ENCODE results near the gene SURF2. TPM values are rescaled to one million over a fixed set of nuclear protein-coding genes. Genes with fewer than 3 reads are reported as not detected.
"Not testable (repeated sequence)": the region's sequence is repeated elsewhere in the genome, so short reads cannot be mapped to it uniquely, and the experiment has no call there.

Gene SURF2
- 10 to 100 TPM in 2 of 3 donors, 1 to 10 TPM in 1; 8.7 to 15.0 (median 11.4) TPM for total RNA-seq
- long read RNA-seq, donor 1, transcript SURF2-201 (6 exons, 842 nt), result major isoform, 15 of 25 reads
- long read RNA-seq, donor 1, partial matches to known transcripts, result 6 of 25 reads
- long read RNA-seq, donor 1, other reads (novel, unspliced or antisense), result 4 of 25 reads
- long read RNA-seq, donor 2, transcript SURF2-201 (6 exons, 842 nt), result major isoform, 14 of 18 reads
- long read RNA-seq, donor 2, partial matches to known transcripts, result 3 of 18 reads
- long read RNA-seq, donor 2, other reads (novel, unspliced or antisense), result 1 of 18 reads

DNA sequence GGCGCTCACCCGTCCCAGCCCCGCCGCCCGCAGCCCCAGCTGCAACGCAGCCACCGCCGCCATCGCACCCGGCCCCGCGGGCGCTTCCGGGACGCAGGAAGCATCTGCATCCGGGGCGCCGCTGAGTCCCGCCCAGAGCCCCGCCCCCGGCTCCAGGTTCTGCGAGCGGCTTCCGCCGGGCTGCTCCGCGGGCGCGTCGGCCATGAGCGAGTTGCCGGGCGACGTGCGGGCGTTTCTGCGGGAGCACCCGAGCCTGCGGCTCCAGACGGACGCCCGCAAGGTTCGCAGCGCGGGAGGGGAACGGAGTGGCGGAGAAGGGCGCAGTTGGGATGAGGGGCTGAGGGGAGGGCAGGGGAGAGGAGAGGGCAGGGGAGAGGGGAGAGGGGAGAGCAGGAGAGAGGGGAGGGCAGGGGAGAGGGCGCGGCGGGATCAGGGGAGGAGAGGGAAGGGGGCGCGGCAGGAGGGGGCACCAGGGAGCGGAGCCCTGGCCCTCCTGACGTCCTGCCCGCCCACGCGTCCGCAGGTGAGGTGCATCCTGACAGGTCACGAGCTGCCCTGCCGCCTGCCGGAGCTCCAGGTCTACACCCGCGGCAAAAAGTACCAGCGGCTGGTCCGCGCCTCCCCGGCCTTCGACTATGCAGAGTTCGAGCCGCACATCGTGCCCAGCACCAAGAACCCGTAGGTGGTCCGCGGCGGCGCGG, at the start of gene SURF2, which contains the start of gene SURF1:
SURF2 (plus strand) TSS at position 160 of the 701 bp plus-strand sequence; CDS start at position 203, 43 bp downstream.
SURF1 (minus strand) TSS at position 97 of the 701 bp plus-strand sequence; CDS start at position 63, 34 bp downstream.
- H3K36me3 ChIP-seq (ENCODE audit: low read depth), result peaks cover 7% of the 10 kb centered on the region
- no peaks in the 10 kb centered on the region for H3K9me3 ChIP-seq
- ATAC-seq, result peak; percentile 95
- TF ChIP-seq, protein P1, sequence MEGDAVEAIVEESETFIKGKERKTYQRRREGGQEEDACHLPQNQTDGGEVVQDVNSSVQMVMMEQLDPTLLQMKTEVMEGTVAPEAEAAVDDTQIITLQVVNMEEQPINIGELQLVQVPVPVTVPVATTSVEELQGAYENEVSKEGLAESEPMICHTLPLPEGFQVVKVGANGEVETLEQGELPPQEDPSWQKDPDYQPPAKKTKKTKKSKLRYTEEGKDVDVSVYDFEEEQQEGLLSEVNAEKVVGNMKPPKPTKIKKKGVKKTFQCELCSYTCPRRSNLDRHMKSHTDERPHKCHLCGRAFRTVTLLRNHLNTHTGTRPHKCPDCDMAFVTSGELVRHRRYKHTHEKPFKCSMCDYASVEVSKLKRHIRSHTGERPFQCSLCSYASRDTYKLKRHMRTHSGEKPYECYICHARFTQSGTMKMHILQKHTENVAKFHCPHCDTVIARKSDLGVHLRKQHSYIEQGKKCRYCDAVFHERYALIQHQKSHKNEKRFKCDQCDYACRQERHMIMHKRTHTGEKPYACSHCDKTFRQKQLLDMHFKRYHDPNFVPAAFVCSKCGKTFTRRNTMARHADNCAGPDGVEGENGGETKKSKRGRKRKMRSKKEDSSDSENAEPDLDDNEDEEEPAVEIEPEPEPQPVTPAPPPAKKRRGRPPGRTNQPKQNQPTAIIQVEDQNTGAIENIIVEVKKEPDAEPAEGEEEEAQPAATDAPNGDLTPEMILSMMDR (IDR thresholded peaks at IDR 0.05), result no peak
- peak within 1 kb of the TSS; percentile 65 for H3K4me3 ChIP-seq
- intact Hi-C loops (cut with DNase I, micrococcal nuclease), result no loop called here
- DNase-seq, result peak; percentile 94 to 95 (median 95)
- peaks cover 20% of the 10 kb centered on the region for H3K4me1 ChIP-seq (ENCODE audit: low read depth)

DNA sequence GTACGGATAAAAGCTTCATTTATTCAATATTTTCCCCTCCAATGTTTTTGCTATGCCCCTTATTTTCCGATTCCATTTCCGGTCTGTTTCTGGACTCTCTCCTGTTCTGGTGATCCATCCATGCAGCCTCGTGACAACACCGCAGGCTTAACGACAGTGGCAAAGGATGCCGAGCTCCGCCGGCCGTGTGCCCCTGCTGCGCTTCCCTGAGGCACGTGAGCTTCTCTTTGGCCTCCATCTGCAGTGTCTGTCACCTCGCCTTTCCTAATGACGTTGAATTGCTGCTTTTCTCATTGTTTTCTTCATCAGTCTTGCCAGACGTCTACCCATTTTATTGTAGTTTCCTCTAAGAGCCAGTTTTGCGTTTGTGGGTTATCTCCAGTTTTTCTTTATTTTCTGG, 49.0 kb upstream of the SURF2 start:
- TF ChIP-seq, protein P1 (IDR thresholded peaks at IDR 0.05), result no peak
- H3K4me1 ChIP-seq (ENCODE audit: low read depth), result no peaks in the 10 kb centered on the region
- H3K4me3 ChIP-seq, result no peak overlapping the region
- intact Hi-C loops (cut with DNase I, micrococcal nuclease), result no loop called here
- no peaks in the 10 kb centered on the region for H3K36me3 ChIP-seq (ENCODE audit: low read depth)
- no peak for DNase-seq
- H3K9me3 ChIP-seq, result no peaks in the 10 kb centered on the region
- ATAC-seq, result no peak

DNA sequence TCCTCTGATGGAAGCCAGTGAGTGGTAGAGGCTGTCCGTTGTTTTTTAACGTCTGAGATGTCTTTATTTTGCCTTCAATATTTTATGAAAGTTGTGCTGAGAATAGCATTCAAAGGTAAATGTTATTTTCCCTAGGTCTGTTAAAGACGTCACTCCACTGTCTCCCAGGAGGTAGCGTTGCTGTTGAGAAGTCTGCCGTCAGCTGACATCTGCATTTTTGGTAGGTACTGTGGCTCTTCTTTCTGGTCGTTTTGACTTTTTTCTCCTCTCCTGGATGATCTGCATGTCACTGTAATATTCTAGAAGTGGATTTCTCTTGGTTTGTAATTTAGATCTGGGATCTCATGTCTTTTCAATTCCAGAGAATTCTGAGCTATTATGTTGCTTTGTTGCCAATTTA, 46.7 kb upstream of the SURF2 start:
- TF ChIP-seq, protein P1 (IDR thresholded peaks at IDR 0.05), result no peak
- Histone ChIP-seq H3K4me1 (ENCODE audit: low read depth) (no peaks in the 10 kb centered on the region), H3K4me3 (no peak overlapping the region), H3K9me3 (no peaks in the 10 kb centered on the region), H3K36me3 (ENCODE audit: low read depth) (no peaks in the 10 kb centered on the region)
- DNase-seq, result no peak
- no peak for ATAC-seq
- intact Hi-C loops (cut with DNase I, micrococcal nuclease), result no loop called here

DNA sequence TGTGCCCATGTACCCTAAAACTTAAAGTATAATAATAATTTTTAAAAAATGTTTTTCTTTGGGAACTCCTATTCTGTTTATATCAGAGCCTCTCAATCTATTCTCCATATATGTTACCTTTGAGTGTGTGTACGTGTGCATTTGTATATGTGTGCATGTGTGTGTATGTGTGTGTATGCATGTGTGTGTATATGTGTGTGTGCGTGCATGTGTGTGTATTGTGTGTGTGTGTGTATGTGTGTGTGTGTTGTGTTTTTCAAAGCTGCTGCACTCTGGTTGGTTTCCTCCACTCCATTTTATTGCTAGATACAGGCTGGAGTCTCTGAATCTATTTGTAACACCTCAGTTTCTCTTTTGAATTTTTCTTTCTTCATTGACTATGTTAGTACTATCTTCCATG, 40.4 kb upstream of the SURF2 start:
- TF ChIP-seq, protein P1 (IDR thresholded peaks at IDR 0.05), result no peak
- intact Hi-C loops (cut with DNase I, micrococcal nuclease), result no loop called here

DNA sequence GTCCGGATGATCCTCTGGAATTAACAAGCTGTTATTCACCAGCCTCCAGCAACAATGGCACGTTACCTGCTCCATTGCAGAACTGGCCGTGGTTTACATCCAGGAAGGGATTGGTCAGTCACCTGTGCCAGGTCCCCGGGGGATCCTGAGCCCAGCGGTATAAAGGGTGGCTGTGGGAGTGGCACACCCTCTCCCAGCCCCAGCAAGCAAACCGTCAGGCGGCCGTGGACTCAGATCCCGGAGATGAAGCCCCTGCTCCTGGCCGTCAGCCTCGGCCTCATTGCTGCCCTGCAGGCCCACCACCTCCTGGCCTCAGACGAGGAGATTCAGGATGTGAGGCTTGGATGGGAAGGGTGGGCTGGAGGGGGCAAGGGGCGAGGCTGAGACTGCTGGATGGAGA, 38.8 kb upstream of the SURF2 start:
- H3K36me3 ChIP-seq (ENCODE audit: low read depth); DNase-seq; intact Hi-C loops (cut with DNase I, micrococcal nuclease); H3K4me1 ChIP-seq (ENCODE audit: low read depth); ATAC-seq; H3K4me3 ChIP-seq; H3K9me3 ChIP-seq: not testable (repeated sequence)

More for the DNA sequence above, 40.4 kb upstream of the SURF2 start:
- DNase-seq, result no peak
- Histone ChIP-seq H3K4me1 (ENCODE audit: low read depth) (no peaks in the 10 kb centered on the region), H3K36me3 (ENCODE audit: low read depth) (no peaks in the 10 kb centered on the region), H3K9me3 (no peaks in the 10 kb centered on the region), H3K4me3 (no peak overlapping the region)
- ATAC-seq, result no peak

DNA sequence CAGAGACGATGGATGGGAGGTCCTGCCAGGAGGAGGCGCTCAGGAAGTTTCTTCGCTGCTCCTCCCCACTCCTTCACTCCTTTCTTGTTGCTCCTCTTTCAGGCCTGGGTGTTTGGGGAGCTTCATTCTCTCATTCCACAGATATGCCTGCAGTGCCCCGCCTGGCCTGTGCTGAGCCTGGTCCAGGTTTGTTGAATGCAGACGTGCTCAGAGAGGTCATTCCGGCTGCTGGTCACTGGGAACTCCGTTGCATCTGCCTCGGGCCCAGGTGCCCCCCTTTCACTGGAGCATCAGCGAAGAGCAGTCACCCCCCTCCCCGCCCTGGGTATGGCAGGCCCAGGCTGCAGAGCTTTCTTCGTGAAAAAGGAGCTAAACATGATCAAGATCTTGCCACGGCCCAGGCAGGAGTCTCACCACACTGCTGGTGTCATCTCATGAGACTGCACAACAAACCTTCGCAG, 35.9 kb upstream of the SURF2 start:
- Histone ChIP-seq H3K9me3 (no peaks in the 10 kb centered on the region), H3K36me3 (ENCODE audit: low read depth) (no peaks in the 10 kb centered on the region), H3K4me1 (ENCODE audit: low read depth) (no peaks in the 10 kb centered on the region), H3K4me3 (no peak overlapping the region)
- no peak for ATAC-seq
- TF ChIP-seq, protein P1 (IDR thresholded peaks at IDR 0.05), result no peak
- DNase-seq, result no peak
- intact Hi-C loops (cut with DNase I, micrococcal nuclease), result loop anchor here in 1 of 2 donors (10.0 kb wide), 1 partner anchor 136 kb away; no protein-coding TSS in a partner anchor
